HS-5 (cell line): ENCODE results near the gene FLNB.

Experiments used
- DNase-seq: peaks from one replicate; pipeline ENCODE4 v3.0.0-alpha.2; 2012; ENCODE audit warnings: low read depth

The FLNB gene

GRCh38 chr3:58164199-58164879, 156.1 kb downstream of the FLNB start:
- no peak for DNase-seq

GRCh38 chr3:58164906-58165821, 156.9 kb downstream of the FLNB start:
- DNase-seq: no peak

GRCh38 chr3:58167431-58168351, 159.5 kb downstream of the FLNB start:
- no peak for DNase-seq

DNA sequence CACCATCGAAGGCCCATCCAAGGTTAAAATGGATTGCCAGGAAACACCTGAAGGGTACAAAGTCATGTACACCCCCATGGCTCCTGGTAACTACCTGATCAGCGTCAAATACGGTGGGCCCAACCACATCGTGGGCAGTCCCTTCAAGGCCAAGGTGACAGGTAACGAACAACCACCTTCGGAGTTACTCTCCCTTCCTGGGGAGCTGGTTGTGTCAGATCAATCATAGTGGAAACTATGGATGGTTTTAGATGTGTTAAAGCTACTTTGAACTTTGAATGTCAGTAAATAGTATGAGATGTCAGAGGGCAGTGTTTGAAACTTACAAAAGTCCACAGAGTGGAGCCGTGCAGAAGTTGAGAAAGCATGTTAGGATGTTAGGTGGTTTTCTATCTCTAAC, 160.3 kb downstream of the FLNB start:
- DNase-seq: no peak

- no peak for DNase-seq
These were observed 161.1 kb downstream of the FLNB start for GRCh38 chr3:58169371-58169770.

DNA sequence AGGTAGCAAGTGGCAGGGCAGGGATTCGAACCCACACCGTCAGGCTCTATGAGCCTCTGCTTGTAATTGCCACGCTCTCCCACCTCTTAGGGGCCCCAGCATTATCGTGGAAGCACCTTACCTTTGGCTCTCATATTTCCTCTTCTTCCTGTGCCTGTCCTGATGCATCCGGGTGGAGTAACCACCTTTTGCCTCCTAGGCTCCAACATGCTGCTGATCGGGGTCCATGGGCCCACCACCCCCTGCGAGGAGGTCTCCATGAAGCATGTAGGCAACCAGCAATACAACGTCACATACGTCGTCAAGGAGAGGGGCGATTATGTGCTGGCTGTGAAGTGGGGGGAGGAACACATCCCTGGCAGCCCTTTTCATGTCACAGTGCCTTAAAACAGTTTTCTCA, 162.2 kb downstream of the FLNB start:
- no peak for DNase-seq

DNA sequence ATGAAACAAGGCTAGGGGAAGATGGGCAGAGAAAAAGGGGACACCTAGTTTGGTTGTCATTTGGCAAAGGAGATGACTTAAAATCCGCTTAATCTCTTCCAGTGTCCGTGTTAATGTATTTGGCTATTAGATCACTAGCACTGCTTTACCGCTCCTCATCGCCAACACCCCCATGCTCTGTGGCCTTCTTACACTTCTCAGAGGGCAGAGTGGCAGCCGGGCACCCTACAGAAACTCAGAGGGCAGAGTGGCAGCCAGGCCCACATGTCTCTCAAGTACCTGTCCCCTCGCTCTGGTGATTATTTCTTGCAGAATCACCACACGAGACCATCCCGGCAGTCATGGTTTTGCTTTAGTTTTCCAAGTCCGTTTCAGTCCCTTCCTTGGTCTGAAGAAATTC, 162.9 kb downstream of the FLNB start:
- no peak for DNase-seq

DNA sequence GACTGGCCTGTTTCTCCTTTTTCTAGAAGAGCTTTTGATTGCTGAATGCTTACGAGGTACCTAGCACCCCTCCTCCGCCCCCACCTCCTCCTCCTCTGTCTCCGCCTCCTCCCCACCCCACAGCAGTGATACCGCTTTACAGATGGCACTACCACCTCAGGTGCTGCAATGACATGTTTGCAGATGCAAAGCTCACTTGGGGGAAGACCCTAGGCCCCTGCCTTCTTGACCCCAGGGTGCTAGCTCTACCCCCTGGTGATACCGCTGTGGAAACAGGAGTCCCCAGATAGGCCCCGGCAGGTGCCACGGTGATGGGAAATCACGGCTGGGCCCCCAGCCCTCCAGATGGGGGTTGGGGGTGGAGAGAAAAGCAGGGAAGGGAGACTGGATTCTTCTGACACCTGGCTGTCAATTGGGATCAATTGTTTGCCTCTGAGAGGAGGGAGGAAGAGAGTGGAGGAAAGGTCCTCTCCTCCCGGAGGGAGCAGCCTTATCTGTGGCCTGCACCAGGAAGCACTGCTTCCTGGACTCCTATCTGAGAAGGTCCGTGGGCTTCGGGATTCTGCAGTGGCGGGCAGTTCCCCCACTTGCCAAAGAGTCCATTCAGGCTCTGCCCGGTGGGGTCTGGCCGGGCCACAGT, 164.9 kb downstream of the FLNB start:
- no peak for DNase-seq

DNA sequence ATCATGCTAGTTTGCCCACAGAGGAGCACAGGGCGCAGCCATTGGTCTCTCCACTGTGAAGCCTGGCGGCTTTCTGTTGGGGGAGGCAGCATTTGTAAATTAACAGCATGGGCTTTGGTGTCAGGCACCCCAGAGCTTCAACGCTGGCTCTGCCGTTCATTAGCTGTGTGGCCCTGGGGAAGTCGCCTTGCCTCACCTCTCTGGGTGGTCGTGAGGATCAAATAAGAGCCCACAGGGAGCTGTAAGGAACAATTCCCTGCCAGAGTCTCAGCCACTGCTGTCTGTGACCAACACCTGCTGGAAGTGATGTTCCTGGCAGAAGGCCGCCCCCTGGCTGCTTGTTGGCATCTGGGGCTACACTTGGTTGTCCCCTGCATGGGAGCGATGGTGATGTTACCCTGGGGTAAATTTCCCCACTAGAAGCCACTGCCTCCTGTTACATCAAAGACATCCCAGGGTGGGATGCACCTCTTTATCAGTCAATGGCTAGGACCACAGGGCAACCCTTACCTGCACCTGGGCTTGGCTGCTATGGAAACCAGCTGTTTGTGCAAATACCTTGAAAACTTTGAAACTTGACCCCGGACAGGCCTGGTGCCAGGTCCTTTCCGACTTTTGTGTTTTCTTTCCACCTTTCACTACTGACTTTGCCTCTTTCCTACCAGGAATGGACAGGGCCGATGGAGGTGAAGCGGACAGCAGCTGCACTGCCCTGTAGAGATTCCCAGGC, 165.6 kb downstream of the FLNB start:
- DNase-seq: no peak

DNA sequence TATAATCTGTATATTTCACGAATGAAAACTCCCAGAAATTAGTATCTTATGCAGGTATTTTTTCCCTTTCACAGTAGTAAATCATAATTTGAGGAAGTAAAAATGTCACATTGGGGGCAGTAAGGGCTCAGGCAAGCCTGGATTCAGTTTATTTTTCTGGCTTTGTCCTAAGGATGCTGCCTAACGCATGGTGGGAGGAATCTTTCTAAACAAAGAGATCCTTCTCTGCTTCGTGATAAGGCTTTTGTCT, 166.9 kb downstream of the FLNB start:
- no peak for DNase-seq

DNA sequence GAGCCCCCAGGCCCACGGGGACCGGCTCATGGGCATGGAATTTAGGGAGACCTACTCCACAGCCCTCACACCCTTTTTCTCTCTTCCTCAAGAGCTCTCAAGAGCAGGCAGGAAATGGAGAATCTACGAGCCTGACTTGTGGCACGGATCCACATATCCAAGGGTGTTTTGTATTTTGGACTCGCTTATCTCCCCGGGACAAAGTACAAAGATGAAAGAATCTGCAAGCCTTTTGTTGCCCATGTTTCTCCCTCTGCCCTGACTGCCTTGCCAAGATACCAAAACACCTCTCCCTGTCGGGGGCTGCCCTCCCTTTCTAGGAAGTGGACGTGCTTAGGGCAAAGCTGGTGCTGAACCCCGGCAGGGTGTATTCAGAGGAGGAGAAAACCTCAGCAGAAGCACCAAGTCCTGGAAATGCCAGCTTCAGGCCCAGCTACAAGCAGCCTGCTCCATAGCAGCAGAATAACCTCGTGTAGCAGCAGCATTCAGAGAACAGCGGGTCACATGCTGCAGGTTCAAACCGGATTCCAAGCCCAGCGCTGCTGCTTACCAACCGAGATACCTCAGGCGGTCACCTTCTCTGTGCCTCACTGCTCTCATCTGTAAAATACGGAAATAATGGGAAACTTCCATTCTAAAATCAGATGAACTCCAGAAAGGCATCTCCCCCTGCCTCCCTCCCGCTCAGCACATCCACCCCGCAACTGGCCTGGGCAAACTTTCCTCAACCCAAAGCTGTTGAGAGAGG, 167.4 kb downstream of the FLNB start:
- no peak for DNase-seq

DNA sequence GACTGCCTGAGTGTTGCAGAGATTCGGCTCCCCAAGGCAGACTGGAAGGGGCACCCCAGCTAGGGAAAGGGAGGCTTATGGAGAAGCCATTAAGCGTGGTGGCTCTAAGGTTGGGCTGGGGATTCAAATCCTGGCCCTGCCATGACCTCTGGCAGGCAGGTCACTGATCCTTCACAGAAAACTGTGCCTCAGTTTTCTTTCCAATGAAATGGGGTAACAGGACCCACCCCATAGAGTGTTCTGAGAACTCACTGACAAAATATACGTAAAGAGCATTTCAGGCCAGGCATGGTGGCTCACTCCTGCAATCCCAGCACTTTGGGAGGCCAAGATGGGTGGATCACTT, 167.9 kb downstream of the FLNB start:
- no peak for DNase-seq

DNA sequence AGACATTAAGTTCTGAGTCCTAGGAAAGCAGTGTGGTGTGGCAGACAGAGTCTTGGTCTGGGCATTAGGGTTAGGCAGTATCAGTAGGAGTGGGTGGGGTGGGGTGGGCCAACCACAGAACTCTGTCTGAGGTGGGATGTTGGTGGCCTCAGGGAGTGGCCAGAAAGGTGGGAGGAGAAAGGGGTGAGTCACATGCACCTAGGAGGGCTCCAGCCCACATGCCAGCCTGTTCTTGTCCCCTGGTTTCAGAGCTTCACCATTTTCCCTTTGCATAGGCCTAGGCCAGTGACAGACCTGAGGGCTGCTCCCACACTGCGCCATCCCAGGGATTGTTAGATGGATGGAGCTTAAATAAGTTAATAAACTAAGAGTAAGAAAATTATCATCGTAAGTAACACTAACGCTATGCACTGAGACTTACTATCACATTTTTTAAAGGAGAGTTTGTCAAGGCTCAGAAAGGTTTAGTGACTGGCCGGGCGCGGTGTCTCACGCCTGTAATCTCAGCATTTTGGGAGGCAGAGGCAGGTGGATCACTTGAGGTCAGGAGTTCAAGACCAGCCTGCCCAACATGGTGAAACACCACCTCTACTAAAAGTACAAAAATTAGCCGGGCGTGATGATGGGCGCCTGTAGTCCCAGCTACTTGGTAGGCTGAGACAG, 168.7 kb downstream of the FLNB start:
- no peak for DNase-seq

- peak; percentile 28 for DNase-seq
These were observed 169.7 kb downstream of the FLNB start for GRCh38 chr3:58177747-58178527.

GRCh38 chr3:58178528-58179234, 170.5 kb downstream of the FLNB start:
- no peak for DNase-seq

- no peak for DNase-seq
These were observed 171.2 kb downstream of the FLNB start for GRCh38 chr3:58179235-58180098.

GRCh38 chr3:58180099-58180880, 172.1 kb downstream of the FLNB start:
- no peak for DNase-seq
